ENCODE measurements around the gene RPS27L.

RPS27L gene

GRCh38 chr15:63197626-63198025, 40.3 kb upstream of the RPS27L start:
- TF ChIP-seq BACH2 (CRISPR knock-in tag; IDR thresholded peaks at IDR 0.05; ENCODE audit: borderline replicate concordance) (no peak), CREB5 (CRISPR knock-in tag; IDR thresholded peaks at IDR 0.05; ENCODE audit: low read depth) (no peak), TSHZ2 (CRISPR knock-in tag; IDR thresholded peaks at IDR 0.05) (no peak), SNAI2 (CRISPR knock-in tag; IDR thresholded peaks at IDR 0.05) (no peak), CSDC2 (CRISPR knock-in tag; IDR thresholded peaks at IDR 0.05) (no peak), ZNF565 (CRISPR knock-in tag; conservative IDR thresholded peaks at IDR 0.05; ENCODE audit: low read depth) (no peak), ARNTL (CRISPR knock-in tag; IDR thresholded peaks at IDR 0.05; ENCODE audit: borderline replicate concordance, low read depth) (no peak), CSRNP3 (CRISPR knock-in tag; IDR thresholded peaks at IDR 0.05) (no peak), OSR1 (CRISPR knock-in tag; IDR thresholded peaks at IDR 0.05) (no peak), ZNF70 (CRISPR knock-in tag; IDR thresholded peaks at IDR 0.05) (no peak), ESRRG (CRISPR knock-in tag; IDR thresholded peaks at IDR 0.05) (no peak), RARB (CRISPR knock-in tag; IDR thresholded peaks at IDR 0.05) (no peak), PPARA (CRISPR knock-in tag; IDR thresholded peaks at IDR 0.05; ENCODE audit: borderline replicate concordance) (no peak), PATZ1 (CRISPR knock-in tag; IDR thresholded peaks at IDR 0.05; ENCODE audit: borderline replicate concordance) (no peak), TCF4 (CRISPR knock-in tag; IDR thresholded peaks at IDR 0.05; ENCODE audit: borderline replicate concordance) (no peak), ZC3H10 (CRISPR knock-in tag; IDR thresholded peaks at IDR 0.05) (no peak), GLIS3 (CRISPR knock-in tag; IDR thresholded peaks at IDR 0.05) (no peak)
- no peak for ATAC-seq

GRCh38 chr15:63196842-63197241, 39.6 kb upstream of the RPS27L start:
- ATAC-seq = no peak
- no peak for TF ChIP-seq BACH2 (CRISPR knock-in tag; IDR thresholded peaks at IDR 0.05; ENCODE audit: borderline replicate concordance)
- TF ChIP-seq CREB5 (CRISPR knock-in tag; IDR thresholded peaks at IDR 0.05; ENCODE audit: low read depth) = no peak
- TF ChIP-seq ZNF70 (CRISPR knock-in tag; IDR thresholded peaks at IDR 0.05) = no peak
- no peak for TF ChIP-seq TCF4 (CRISPR knock-in tag; IDR thresholded peaks at IDR 0.05; ENCODE audit: borderline replicate concordance)
- TF ChIP-seq PATZ1 (CRISPR knock-in tag; IDR thresholded peaks at IDR 0.05; ENCODE audit: borderline replicate concordance) = no peak
- TF ChIP-seq ZFP30 (CRISPR knock-in tag; IDR thresholded peaks at IDR 0.05) = no peak
- TF ChIP-seq CSDC2 (CRISPR knock-in tag; IDR thresholded peaks at IDR 0.05) = no peak
- TF ChIP-seq SNAI2 (CRISPR knock-in tag; IDR thresholded peaks at IDR 0.05) = no peak
- TF ChIP-seq ISL1 (CRISPR knock-in tag; IDR thresholded peaks at IDR 0.05) = no peak
- TF ChIP-seq ZNF565 (CRISPR knock-in tag; conservative IDR thresholded peaks at IDR 0.05; ENCODE audit: low read depth) = no peak
- TF ChIP-seq PPARA (CRISPR knock-in tag; IDR thresholded peaks at IDR 0.05; ENCODE audit: borderline replicate concordance) = no peak
- TF ChIP-seq ESRRG (CRISPR knock-in tag; IDR thresholded peaks at IDR 0.05) = no peak
- TF ChIP-seq TOX (CRISPR knock-in tag; IDR thresholded peaks at IDR 0.05; ENCODE audit: borderline replicate concordance) = no peak

All from SK-N-SH treated with all-trans-retinoic acid at 6 μM for 48 hours (cell line).